Measurements from ENCODE around the gene ANXA1.
"Not testable (repeated sequence)": the region's sequence is repeated elsewhere in the genome, so short reads cannot be mapped to it uniquely, and the experiment has no call there.

Gene ANXA1

GRCh38 chr9:73167614-73168013 lies 15.9 kb downstream of the ANXA1 start:
- DNase-seq (ENCODE audit: low read depth, low spot score), result no peak

- no peak for DNase-seq (ENCODE audit: low read depth, low spot score)
Observed at GRCh38 chr9:73168298-73168934, 16.8 kb downstream of the ANXA1 start.

GRCh38 chr9:73170185-73170957 lies 18.7 kb downstream of the ANXA1 start:
- DNase-seq (ENCODE audit: low read depth, low spot score), result no peak

- no peak for DNase-seq (ENCODE audit: low read depth, low spot score)
Observed at GRCh38 chr9:73172901-73173215, 21.2 kb downstream of the ANXA1 start.

GRCh38 chr9:73173557-73174329 lies 22.1 kb downstream of the ANXA1 start:
- DNase-seq (ENCODE audit: low read depth, low spot score), result no peak

GRCh38 chr9:73174330-73174980 lies 22.8 kb downstream of the ANXA1 start:
- no peak for DNase-seq (ENCODE audit: low read depth, low spot score)

- no peak for DNase-seq (ENCODE audit: low read depth, low spot score)
Observed at GRCh38 chr9:73176450-73176875, 24.8 kb downstream of the ANXA1 start.

GRCh38 chr9:73178044-73178443 lies 26.4 kb downstream of the ANXA1 start:
- DNase-seq (ENCODE audit: low read depth, low spot score), result no peak

GRCh38 chr9:73179589-73179988 lies 27.9 kb downstream of the ANXA1 start:
- DNase-seq (ENCODE audit: low read depth, low spot score), result no peak

GRCh38 chr9:73180403-73180802 lies 28.7 kb downstream of the ANXA1 start:
- DNase-seq (ENCODE audit: low read depth, low spot score), result no peak

- no peak for DNase-seq (ENCODE audit: low read depth, low spot score)
Observed at GRCh38 chr9:73182928-73183327, 31.3 kb downstream of the ANXA1 start.

GRCh38 chr9:73183428-73183827 lies 31.8 kb downstream of the ANXA1 start:
- DNase-seq (ENCODE audit: low read depth, low spot score), result no peak

- no peak for DNase-seq (ENCODE audit: low read depth, low spot score)
Observed at GRCh38 chr9:73183917-73184861, 32.5 kb downstream of the ANXA1 start.

- not testable (repeated sequence) for DNase-seq (ENCODE audit: low read depth, low spot score)
Observed at GRCh38 chr9:73191109-73191508, 39.4 kb downstream of the ANXA1 start.

- no peak for DNase-seq (ENCODE audit: low read depth, low spot score)
Observed at GRCh38 chr9:73194284-73194683, 42.6 kb downstream of the ANXA1 start.

- no peak for DNase-seq (ENCODE audit: low read depth, low spot score)
Observed at GRCh38 chr9:73199448-73199847, 47.8 kb downstream of the ANXA1 start.

- DNase-seq (ENCODE audit: low read depth, low spot score), result no peak
Observed at GRCh38 chr9:73199886-73200285, 48.2 kb downstream of the ANXA1 start.

GRCh38 chr9:73200694-73201452 lies 49.2 kb downstream of the ANXA1 start:
- DNase-seq (ENCODE audit: low read depth, low spot score), result no peak

- DNase-seq (ENCODE audit: low read depth, low spot score), result no peak
Observed at GRCh38 chr9:73202980-73203379, 51.3 kb downstream of the ANXA1 start.

GRCh38 chr9:73204936-73205335 lies 53.3 kb downstream of the ANXA1 start:
- no peak for DNase-seq (ENCODE audit: low read depth, low spot score)
